ENCODE measurements around the gene PXDN. TPM values are rescaled to one million over a fixed set of nuclear protein-coding genes. Genes with fewer than 3 reads are reported as not detected.
A peak's percentile ranks its signal among the peaks of the same experiment; 100 is the strongest.

PXDN gene
- total RNA-seq, 4 donors from 2014 or later: 9.0 to 46.2 (median 18.5) TPM

- Histone ChIP-seq H3K4me3 (no peak overlapping the region), H3K27ac (no peak overlapping the region), H3K36me3 (no peaks in the 10 kb centered on the region), H3K9me3 (no peaks in the 10 kb centered on the region), H3K27me3 (no peaks in the 10 kb centered on the region), H3K4me1 (peaks cover 4 to 26% (median 18%) of the 10 kb centered on the region in 4 donors)
- no peak for DNase-seq
- WGBS, 2 donors (ENCODE audit: low coverage in 1 of 2): 89% methylated on average over 3 to 13 of the region's 13 CpGs
- TF ChIP-seq, protein P1, sequence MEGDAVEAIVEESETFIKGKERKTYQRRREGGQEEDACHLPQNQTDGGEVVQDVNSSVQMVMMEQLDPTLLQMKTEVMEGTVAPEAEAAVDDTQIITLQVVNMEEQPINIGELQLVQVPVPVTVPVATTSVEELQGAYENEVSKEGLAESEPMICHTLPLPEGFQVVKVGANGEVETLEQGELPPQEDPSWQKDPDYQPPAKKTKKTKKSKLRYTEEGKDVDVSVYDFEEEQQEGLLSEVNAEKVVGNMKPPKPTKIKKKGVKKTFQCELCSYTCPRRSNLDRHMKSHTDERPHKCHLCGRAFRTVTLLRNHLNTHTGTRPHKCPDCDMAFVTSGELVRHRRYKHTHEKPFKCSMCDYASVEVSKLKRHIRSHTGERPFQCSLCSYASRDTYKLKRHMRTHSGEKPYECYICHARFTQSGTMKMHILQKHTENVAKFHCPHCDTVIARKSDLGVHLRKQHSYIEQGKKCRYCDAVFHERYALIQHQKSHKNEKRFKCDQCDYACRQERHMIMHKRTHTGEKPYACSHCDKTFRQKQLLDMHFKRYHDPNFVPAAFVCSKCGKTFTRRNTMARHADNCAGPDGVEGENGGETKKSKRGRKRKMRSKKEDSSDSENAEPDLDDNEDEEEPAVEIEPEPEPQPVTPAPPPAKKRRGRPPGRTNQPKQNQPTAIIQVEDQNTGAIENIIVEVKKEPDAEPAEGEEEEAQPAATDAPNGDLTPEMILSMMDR (IDR thresholded peaks at IDR 0.05): no peak
- no peak for TF ChIP-seq POLR2AphosphoS5 (IDR thresholded peaks at IDR 0.05)
- TF ChIP-seq POLR2A (IDR thresholded peaks at IDR 0.05): no peak
- TF ChIP-seq EP300 (IDR thresholded peaks at IDR 0.05; ENCODE audit: low read depth): no peak
- in situ Hi-C loops (cut with MboI; ENCODE audit: low pct_ligation_motif_present in 1 of 4, low pct_unique_long_range_greater_than_20kb in 1 of 4, low sequenced_read_pairs in 3 of 4) (no loop called here), intact Hi-C loops (cut with DNase I; ENCODE audit: low total_unique reads) (no loop called here)
Measured at GRCh38 chr2:1621501-1621900, 122.8 kb downstream of the PXDN start.

- intact Hi-C loops (cut with DNase I; ENCODE audit: low total_unique reads): no loop called here
- no peak overlapping the region for H3K27ac ChIP-seq
- in situ Hi-C loops (cut with MboI; ENCODE audit: low pct_ligation_motif_present in 1 of 4, low pct_unique_long_range_greater_than_20kb in 1 of 4, low sequenced_read_pairs in 3 of 4): no loop called here
- H3K4me1 ChIP-seq: peaks cover 4 to 26% (median 18%) of the 10 kb centered on the region in 4 donors
- no peaks in the 10 kb centered on the region for H3K9me3 ChIP-seq
- DNase-seq: no peak
- H3K4me3 ChIP-seq: no peak overlapping the region
- no peaks in the 10 kb centered on the region for H3K36me3 ChIP-seq
- 79 to 87% methylated on average over 6 to 11 of the region's 11 CpGs for WGBS, 2 donors (ENCODE audit: low coverage in 1 of 2)
- no peak for TF ChIP-seq EP300 (IDR thresholded peaks at IDR 0.05; ENCODE audit: low read depth)
- no peaks in the 10 kb centered on the region for H3K27me3 ChIP-seq
Measured at GRCh38 chr2:1621041-1621440, 123.3 kb downstream of the PXDN start.

DNA sequence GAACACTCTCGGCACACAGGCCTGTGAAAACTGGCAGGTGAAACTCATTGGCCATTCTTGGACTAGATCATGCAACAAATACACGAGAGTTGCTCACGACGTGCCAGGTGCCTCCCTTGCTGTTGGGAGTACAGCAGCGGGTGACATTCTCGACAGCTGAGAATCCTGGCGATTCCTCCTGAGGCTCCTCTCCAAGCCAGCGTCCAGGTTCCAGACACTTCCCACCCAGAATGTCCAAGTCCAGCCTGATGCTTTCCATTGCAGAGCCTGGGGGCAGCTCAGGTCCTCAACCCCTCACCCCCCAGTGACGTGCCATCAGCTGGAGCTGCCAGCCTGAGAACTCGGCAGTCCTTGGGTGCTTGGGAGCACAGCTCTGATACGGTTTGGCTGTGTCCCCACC is 124.2 kb downstream of the PXDN start:
- DNase-seq: no peak
- Histone ChIP-seq H3K4me1 (peaks cover 4 to 19% (median 18%) of the 10 kb centered on the region in 4 donors), H3K27ac (no peak overlapping the region), H3K9me3 (no peaks in the 10 kb centered on the region), H3K27me3 (no peaks in the 10 kb centered on the region), H3K4me3 (no peak overlapping the region), H3K36me3 (no peaks in the 10 kb centered on the region)
- in situ Hi-C loops (cut with MboI; ENCODE audit: low pct_ligation_motif_present in 1 of 4, low pct_unique_long_range_greater_than_20kb in 1 of 4, low sequenced_read_pairs in 3 of 4): no loop called here
- TF ChIP-seq, protein P1 (IDR thresholded peaks at IDR 0.05): no peak
- TF ChIP-seq EP300 (IDR thresholded peaks at IDR 0.05; ENCODE audit: low read depth) (no peak), POLR2A (IDR thresholded peaks at IDR 0.05) (no peak), POLR2AphosphoS5 (IDR thresholded peaks at IDR 0.05) (no peak)
- intact Hi-C loops (cut with DNase I; ENCODE audit: low total_unique reads): no loop called here
- WGBS, 2 donors (ENCODE audit: low coverage in 1 of 2): 80 to 86% methylated on average over 1 to 11 of the region's 11 CpGs

GRCh38 chr2:1619556-1619955 is 124.8 kb downstream of the PXDN start:
- WGBS, 2 donors (ENCODE audit: low coverage in 1 of 2): 82 to 88% methylated on average over 2 to 9 of the region's 10 CpGs
- Histone ChIP-seq H3K36me3 (no peaks in the 10 kb centered on the region), H3K27ac (peak overlapping the region in 1 of 4 donors; percentile 78), H3K4me1 (peaks cover 4 to 19% (median 18%) of the 10 kb centered on the region in 4 donors), H3K4me3 (no peak overlapping the region), H3K27me3 (no peaks in the 10 kb centered on the region), H3K9me3 (no peaks in the 10 kb centered on the region)
- TF ChIP-seq, protein P1 (IDR thresholded peaks at IDR 0.05): no peak
- TF ChIP-seq EP300 (IDR thresholded peaks at IDR 0.05; ENCODE audit: low read depth): no peak
- no peak for TF ChIP-seq POLR2AphosphoS5 (IDR thresholded peaks at IDR 0.05)
- TF ChIP-seq POLR2A (IDR thresholded peaks at IDR 0.05): no peak
- in situ Hi-C loops (cut with MboI; ENCODE audit: low pct_ligation_motif_present in 1 of 4, low pct_unique_long_range_greater_than_20kb in 1 of 4, low sequenced_read_pairs in 3 of 4) (no loop called here), intact Hi-C loops (cut with DNase I; ENCODE audit: low total_unique reads) (loop anchor here (5.0 kb wide), 1 partner anchor 1243 kb away; no protein-coding TSS in a partner anchor)
- no peak for DNase-seq

- Histone ChIP-seq H3K36me3 (no peaks in the 10 kb centered on the region), H3K27me3 (no peaks in the 10 kb centered on the region), H3K9me3 (no peaks in the 10 kb centered on the region), H3K4me1 (peaks cover 4 to 23% (median 18%) of the 10 kb centered on the region in 4 donors), H3K4me3 (no peak overlapping the region), H3K27ac (peak overlapping the region in 3 of 4 donors; percentile 63 to 78 (median 64))
- WGBS, 2 donors (ENCODE audit: low coverage in 1 of 2): 89% methylated on average over 3 of the region's 3 CpGs; no CpG with 5 or more reads in 1 of the 2 donors
- no peak for TF ChIP-seq POLR2A (IDR thresholded peaks at IDR 0.05)
- TF ChIP-seq EP300 (IDR thresholded peaks at IDR 0.05; ENCODE audit: low read depth): no peak
- peak in 1 of 3 donors; percentile 47 for TF ChIP-seq POLR2AphosphoS5 (IDR thresholded peaks at IDR 0.05)
- no peak for DNase-seq
- in situ Hi-C loops (cut with MboI; ENCODE audit: low pct_ligation_motif_present in 1 of 4, low pct_unique_long_range_greater_than_20kb in 1 of 4, low sequenced_read_pairs in 3 of 4): no loop called here
- intact Hi-C loops (cut with DNase I; ENCODE audit: low total_unique reads): loop anchor here (5.0 kb wide), 1 partner anchor 1243 kb away; no protein-coding TSS in a partner anchor
Measured at GRCh38 chr2:1618974-1619373, 125.3 kb downstream of the PXDN start.
